ENCODE results near the gene RPS5.

DNA sequence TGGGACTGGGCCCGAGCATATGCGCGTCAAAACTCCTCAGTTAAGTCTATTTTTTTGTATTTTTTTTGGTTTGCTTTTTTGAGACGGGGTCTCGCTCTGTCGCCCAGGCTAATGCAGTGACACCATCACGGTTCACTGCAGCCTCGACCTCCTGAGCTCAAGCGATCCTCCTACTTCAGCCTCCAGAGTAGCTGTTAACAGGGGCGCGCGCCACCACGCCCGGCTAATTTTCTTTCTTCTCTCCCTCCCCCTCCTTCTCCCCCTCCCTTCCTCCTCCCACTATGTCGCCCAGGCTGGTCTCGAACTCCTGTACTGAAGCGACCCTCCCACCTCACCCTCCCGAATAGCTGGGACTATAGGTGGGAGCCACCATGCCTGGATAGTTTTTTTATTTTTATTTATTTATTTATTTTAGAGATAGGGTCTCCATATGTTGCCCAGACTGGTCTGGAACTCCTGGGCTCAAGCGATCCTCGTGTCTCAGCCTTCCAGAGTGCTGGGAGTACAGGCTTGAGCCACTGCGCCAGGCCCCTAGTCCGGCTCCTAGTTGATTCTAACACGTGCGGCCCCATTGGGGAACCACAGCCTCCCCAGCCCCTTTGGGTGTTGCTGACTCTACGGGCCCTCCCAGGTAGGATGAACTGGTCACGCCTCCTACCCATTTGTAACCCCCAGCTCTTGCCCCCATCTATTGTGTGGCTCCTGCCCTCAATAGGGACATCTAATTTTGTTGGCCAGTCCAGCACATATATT lies 5.4 kb upstream of the RPS5 start:
- TF ChIP-seq, protein P1, sequence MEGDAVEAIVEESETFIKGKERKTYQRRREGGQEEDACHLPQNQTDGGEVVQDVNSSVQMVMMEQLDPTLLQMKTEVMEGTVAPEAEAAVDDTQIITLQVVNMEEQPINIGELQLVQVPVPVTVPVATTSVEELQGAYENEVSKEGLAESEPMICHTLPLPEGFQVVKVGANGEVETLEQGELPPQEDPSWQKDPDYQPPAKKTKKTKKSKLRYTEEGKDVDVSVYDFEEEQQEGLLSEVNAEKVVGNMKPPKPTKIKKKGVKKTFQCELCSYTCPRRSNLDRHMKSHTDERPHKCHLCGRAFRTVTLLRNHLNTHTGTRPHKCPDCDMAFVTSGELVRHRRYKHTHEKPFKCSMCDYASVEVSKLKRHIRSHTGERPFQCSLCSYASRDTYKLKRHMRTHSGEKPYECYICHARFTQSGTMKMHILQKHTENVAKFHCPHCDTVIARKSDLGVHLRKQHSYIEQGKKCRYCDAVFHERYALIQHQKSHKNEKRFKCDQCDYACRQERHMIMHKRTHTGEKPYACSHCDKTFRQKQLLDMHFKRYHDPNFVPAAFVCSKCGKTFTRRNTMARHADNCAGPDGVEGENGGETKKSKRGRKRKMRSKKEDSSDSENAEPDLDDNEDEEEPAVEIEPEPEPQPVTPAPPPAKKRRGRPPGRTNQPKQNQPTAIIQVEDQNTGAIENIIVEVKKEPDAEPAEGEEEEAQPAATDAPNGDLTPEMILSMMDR (IDR thresholded peaks at IDR 0.05), result no peak
- TF ChIP-seq POLR2AphosphoS5 (IDR thresholded peaks at IDR 0.05; ENCODE audit: low read depth, low read length) (no peak), TCF7L2 (IDR thresholded peaks at IDR 0.05; ENCODE audit: low read depth, low read length) (no peak)
- TF ChIP-seq, protein P2, sequence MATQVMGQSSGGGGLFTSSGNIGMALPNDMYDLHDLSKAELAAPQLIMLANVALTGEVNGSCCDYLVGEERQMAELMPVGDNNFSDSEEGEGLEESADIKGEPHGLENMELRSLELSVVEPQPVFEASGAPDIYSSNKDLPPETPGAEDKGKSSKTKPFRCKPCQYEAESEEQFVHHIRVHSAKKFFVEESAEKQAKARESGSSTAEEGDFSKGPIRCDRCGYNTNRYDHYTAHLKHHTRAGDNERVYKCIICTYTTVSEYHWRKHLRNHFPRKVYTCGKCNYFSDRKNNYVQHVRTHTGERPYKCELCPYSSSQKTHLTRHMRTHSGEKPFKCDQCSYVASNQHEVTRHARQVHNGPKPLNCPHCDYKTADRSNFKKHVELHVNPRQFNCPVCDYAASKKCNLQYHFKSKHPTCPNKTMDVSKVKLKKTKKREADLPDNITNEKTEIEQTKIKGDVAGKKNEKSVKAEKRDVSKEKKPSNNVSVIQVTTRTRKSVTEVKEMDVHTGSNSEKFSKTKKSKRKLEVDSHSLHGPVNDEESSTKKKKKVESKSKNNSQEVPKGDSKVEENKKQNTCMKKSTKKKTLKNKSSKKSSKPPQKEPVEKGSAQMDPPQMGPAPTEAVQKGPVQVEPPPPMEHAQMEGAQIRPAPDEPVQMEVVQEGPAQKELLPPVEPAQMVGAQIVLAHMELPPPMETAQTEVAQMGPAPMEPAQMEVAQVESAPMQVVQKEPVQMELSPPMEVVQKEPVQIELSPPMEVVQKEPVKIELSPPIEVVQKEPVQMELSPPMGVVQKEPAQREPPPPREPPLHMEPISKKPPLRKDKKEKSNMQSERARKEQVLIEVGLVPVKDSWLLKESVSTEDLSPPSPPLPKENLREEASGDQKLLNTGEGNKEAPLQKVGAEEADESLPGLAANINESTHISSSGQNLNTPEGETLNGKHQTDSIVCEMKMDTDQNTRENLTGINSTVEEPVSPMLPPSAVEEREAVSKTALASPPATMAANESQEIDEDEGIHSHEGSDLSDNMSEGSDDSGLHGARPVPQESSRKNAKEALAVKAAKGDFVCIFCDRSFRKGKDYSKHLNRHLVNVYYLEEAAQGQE (IDR thresholded peaks at IDR 0.05; ENCODE audit: insufficient read depth in 1 of 2, low read depth in 2 of 2, low read length in 1 of 2), result no peak
